Endothelial cell of umbilical vein (primary cell): ENCODE data around the gene SKOR1. TPM values are rescaled to one million over a fixed set of nuclear protein-coding genes. Genes with fewer than 3 reads are reported as not detected.
A peak's percentile ranks its signal among the peaks of the same experiment; 100 is the strongest.

Experiments used
- BruUV-seq: library from RNA; stranded (reverse); fragments of 400-500 nt; replicated peaks from 2 replicates; lab custom pipeline; 2021; lab: Mats Ljungman, UMichigan
- CTCF ChIA-PET: fragments of 300-600, 350-600 bp; sonication (Branson Sonifier 250); formaldehyde crosslinking; loops from one replicate; lab custom pipeline; 2021; ENCODE audit warnings: antibody characterized with exemption, inconsistent platforms; lab: Charles Lee
- POLR2A ChIA-PET: fragments of 300-600, 350-600 bp; sonication (Branson Sonifier 250); formaldehyde crosslinking; loops from one replicate; lab custom pipeline; 2021; ENCODE audit warnings: antibody characterized with exemption, inconsistent platforms; lab: Charles Lee
- DNase-seq: peaks from one replicate; pipeline ENCODE4 v3.0.0-alpha.2; 2011; ENCODE audit warnings: low read depth, low spot score
- FAIRE-seq: peaks from 2 replicates; lab custom pipeline; 2011; peaks lifted over from hg19 to GRCh38; lab: Jason Lieb, UNC
- H2AFZ ChIP-seq: 2 replicates; pipeline ENCODE4 v1.6.0; 2012; ENCODE audit warnings: low read depth, low read length, control low read depth, inconsistent platforms
- H3K27ac ChIP-seq: 2 replicates; pipeline ENCODE4 v1.5.1; 2011; ENCODE audit warnings: low read depth, mild to moderate bottlenecking, control low read depth, low read length, moderate library complexity; ENCODE audit not compliant: insufficient read depth
- H3K27me3 ChIP-seq, 2 experiments: 2 replicates each; pipeline versions ENCODE4 v1.6.0 to v1.6.1; 2011; ENCODE audit warnings: low read length in 2 of 2, mixed read lengths in 1 of 2; ENCODE audit not compliant: control insufficient read depth in 2 of 2, insufficient read depth in 2 of 2
- H3K36me3 ChIP-seq, 2 experiments: 2 replicates in 1 of 2; 3 replicates in 1 of 2; pipeline ENCODE4 v1.5.1; 2011; ENCODE audit warnings: low read length in 2 of 2, mild to moderate bottlenecking in 1 of 2, moderate library complexity in 1 of 2; ENCODE audit not compliant: control insufficient read depth in 2 of 2, insufficient read depth in 2 of 2; ENCODE audit errors: extremely low read depth in 1 of 2
- H3K4me1 ChIP-seq: 3 replicates; pipeline ENCODE4 v1.5.1; 2011; ENCODE audit warnings: mild to moderate bottlenecking, low read length; ENCODE audit not compliant: control insufficient read depth, insufficient read depth; ENCODE audit errors: extremely low read depth
- H3K4me2 ChIP-seq: 2 replicates; pipeline ENCODE4 v1.6.1; 2011; ENCODE audit warnings: low read length, control low read depth, mixed read lengths; ENCODE audit not compliant: insufficient read depth
- H3K4me3 ChIP-seq, 3 experiments: fragments of 200-600 bp in 1 of 3; sonication (generic), shearing (Covaris generic) in 1 of 3; replicated peaks in 1 of 3; 2 replicates each; pipeline ENCODE4 v1.5.1; 2011 to 2016; ENCODE audit warnings: control low read depth in 3 of 3, low read length in 3 of 3, mild to moderate bottlenecking in 2 of 3, inconsistent platforms in 1 of 3, low read depth in 1 of 3, moderate library complexity in 1 of 3; ENCODE audit not compliant: insufficient read depth in 1 of 3
- H3K79me2 ChIP-seq: 2 replicates; pipeline ENCODE4 v1.6.0; 2012; ENCODE audit warnings: low read length, inconsistent platforms; ENCODE audit not compliant: control insufficient read depth, insufficient read depth
- H3K9ac ChIP-seq: replicated peaks from 2 replicates; pipeline ENCODE3; 2011; ENCODE audit warnings: low read length, control low read depth; ENCODE audit not compliant: insufficient read depth; ENCODE audit errors: extremely low read depth
- H3K9me1 ChIP-seq: replicated peaks from 3 replicates; pipeline ENCODE4 v1.6.0; 2011; ENCODE audit warnings: mild to moderate bottlenecking, low read length; ENCODE audit not compliant: control insufficient read depth, insufficient read depth; ENCODE audit errors: extremely low read depth
- H3K9me3 ChIP-seq: replicated peaks from 2 replicates; pipeline ENCODE4 v1.5.1; 2012; ENCODE audit warnings: low read length, inconsistent platforms; ENCODE audit not compliant: control insufficient read depth, insufficient read depth
- H4K20me1 ChIP-seq: replicated peaks from 2 replicates; pipeline ENCODE3; 2011; ENCODE audit warnings: mild to moderate bottlenecking, low read length; ENCODE audit not compliant: control insufficient read depth, insufficient read depth; ENCODE audit errors: extremely low read depth
- EZH2 ChIP-seq: IDR thresholded peaks from 2 replicates; pipeline ENCODE4 v1.6.1; 2012; ENCODE audit warnings: borderline replicate concordance, low read depth, mild to moderate bottlenecking, moderate library complexity, low read length, inconsistent platforms; ENCODE audit not compliant: severe bottlenecking
- FOS ChIP-seq: IDR thresholded peaks from 2 replicates; pipeline ENCODE4 v1.6.1; 2011; ENCODE audit warnings: mild to moderate bottlenecking, low read length, moderate library complexity, borderline replicate concordance; ENCODE audit not compliant: insufficient read depth
- GATA2 ChIP-seq: IDR thresholded peaks from 2 replicates; pipeline ENCODE4 v1.7.0; 2011; ENCODE audit warnings: low read depth, mild to moderate bottlenecking, moderate library complexity, mixed read lengths, low read length; ENCODE audit not compliant: insufficient read length, insufficient read depth
- JUN ChIP-seq: IDR thresholded peaks from 2 replicates; pipeline ENCODE4 v1.6.1; 2011; ENCODE audit warnings: borderline replicate concordance, low read depth; ENCODE audit not compliant: insufficient read length, insufficient read depth
- MAX ChIP-seq: IDR thresholded peaks from 2 replicates; pipeline ENCODE4 v1.6.1; 2011; ENCODE audit not compliant: insufficient read depth, insufficient read length
- MYC ChIP-seq: IDR thresholded peaks from one replicate; pipeline ENCODE4 v1.6.1; 2011; ENCODE audit warnings: mild to moderate bottlenecking, low read depth, low read length
- POLR2A ChIP-seq: IDR thresholded peaks from 2 replicates; pipeline ENCODE4 v1.6.1; 2012; ENCODE audit warnings: low read depth, mild to moderate bottlenecking, control low read depth, low read length
- POLR2AphosphoS5 ChIP-seq: IDR thresholded peaks from 2 replicates; pipeline ENCODE4 v1.6.1; 2012; ENCODE audit warnings: low read depth, mild to moderate bottlenecking, control low read depth, low read length, moderate library complexity; ENCODE audit not compliant: insufficient read depth
- dilution Hi-C: fragments of 300-500 bp; cut with MboI; formaldehyde crosslinking; loops from one replicate; pipeline ENCODE4 v1.15.0; 2019; ENCODE audit warnings: low sequenced_read_pairs; ENCODE audit not compliant: extremely low pct_ligation_motif_present
- intact Hi-C: fragments of 100-400 bp; cut with micrococcal nuclease; formaldehyde crosslinking; loops from one replicate; pipeline ENCODE4 v1.10.0; 2022
- polyA plus RNA-seq, 4 experiments: library from polyadenylated mRNA; depleted of rRNA in 3 of 4; stranded (reverse) in 3 of 4; unstranded in 1 of 4; fragments of >200 nt; gene quantifications; 2 replicates each; pipeline versions ENCODE4 v1.2.1 to v1.2.3, GENCODE V29; 2011 to 2012; ENCODE audit warnings: missing spikeins in 1 of 4
- total RNA-seq: library from RNA; stranded (reverse); gene quantifications from 2 replicates; pipeline ENCODE4 v1.2.3, GENCODE V29; 2021
- TF ChIP-seq, protein P1 (sequence below), 2 donors: IDR thresholded peaks; 1 replicate in 1 of 2; 2 replicates in 1 of 2; pipeline ENCODE4 v1.5.1; 2011; ENCODE audit warnings: low read length in 2 of 2, mild to moderate bottlenecking in 2 of 2, moderate library complexity in 2 of 2, control low read depth in 1 of 2, inconsistent platforms in 1 of 2, low read depth in 1 of 2; ENCODE audit not compliant: insufficient read depth in 1 of 2; ENCODE audit errors: extremely low read depth in 1 of 2

Gene SKOR1
- total and polyA plus RNA-seq, 2 donors (not counting 3 experiments of a cell fraction or from before 2014, with no cell fraction given) = 0.06 to 0.15 TPM

DNA sequence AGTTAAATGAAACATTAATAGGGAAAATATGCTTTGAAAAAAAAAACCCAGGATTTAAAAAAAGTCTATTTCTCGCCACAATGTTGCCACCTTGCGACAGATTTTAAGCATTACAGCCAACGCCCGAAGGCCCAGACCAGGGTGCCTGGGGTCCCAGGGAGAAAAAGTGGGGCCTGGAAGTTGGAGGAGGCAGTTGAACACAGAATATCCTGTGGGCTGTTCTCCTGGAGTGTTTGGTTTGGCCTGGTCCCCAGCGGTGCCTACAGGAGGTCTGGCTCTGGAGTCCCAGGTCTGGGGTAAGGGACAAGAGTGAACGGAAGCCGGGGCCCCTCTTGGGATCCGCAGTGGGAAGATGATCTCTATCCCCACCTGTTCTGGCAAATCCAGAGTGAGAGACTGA, 11.2 kb downstream of the SKOR1 start:
- peak; percentile 52 for DNase-seq
- TF ChIP-seq FOS = no peak
- TF ChIP-seq, protein P1, sequence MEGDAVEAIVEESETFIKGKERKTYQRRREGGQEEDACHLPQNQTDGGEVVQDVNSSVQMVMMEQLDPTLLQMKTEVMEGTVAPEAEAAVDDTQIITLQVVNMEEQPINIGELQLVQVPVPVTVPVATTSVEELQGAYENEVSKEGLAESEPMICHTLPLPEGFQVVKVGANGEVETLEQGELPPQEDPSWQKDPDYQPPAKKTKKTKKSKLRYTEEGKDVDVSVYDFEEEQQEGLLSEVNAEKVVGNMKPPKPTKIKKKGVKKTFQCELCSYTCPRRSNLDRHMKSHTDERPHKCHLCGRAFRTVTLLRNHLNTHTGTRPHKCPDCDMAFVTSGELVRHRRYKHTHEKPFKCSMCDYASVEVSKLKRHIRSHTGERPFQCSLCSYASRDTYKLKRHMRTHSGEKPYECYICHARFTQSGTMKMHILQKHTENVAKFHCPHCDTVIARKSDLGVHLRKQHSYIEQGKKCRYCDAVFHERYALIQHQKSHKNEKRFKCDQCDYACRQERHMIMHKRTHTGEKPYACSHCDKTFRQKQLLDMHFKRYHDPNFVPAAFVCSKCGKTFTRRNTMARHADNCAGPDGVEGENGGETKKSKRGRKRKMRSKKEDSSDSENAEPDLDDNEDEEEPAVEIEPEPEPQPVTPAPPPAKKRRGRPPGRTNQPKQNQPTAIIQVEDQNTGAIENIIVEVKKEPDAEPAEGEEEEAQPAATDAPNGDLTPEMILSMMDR (IDR thresholded peaks at IDR 0.05; ENCODE audit: extremely low read depth in 1 of 2, insufficient read depth in 1 of 2, low read depth in 1 of 2, low read length in 2 of 2) = peak; percentile 65 to 73
- H3K27me3 ChIP-seq = peaks cover 52 to 58% of the 10 kb centered on the region in 2 experiments

DNA sequence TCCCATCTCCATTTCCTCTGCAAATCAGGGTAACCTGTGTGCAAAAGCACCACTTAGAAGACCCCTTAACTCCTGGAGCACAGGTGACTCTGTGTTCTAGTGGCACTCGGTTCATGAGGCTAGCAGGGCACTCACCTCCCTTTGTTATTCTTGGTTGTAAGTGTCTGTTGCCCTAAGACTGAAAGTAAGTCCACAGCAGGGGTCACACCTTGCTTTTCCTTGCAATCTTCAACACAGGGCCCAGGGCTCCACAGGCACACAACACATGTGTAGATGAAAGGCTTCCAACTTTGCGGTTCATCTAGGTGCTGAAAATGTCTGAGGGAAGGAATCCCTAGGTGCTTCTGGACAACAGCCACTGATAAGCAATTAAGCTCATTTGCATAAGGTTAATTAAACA, 11.6 kb downstream of the SKOR1 start:
- no peaks in the 10 kb centered on the region for H3K9me3 ChIP-seq
- intact Hi-C loops = loop anchor here (1.0 to 5.0 kb wide), 5 partner anchors 316 to 891 kb away; partner anchors contain the start of gene C15orf61
- peaks cover 42% of the 10 kb centered on the region for H3K4me1 ChIP-seq
- no peak overlapping the region for H3K9ac ChIP-seq
- H3K79me2 ChIP-seq = no peaks in the 10 kb centered on the region
- H3K4me2 ChIP-seq = no peak overlapping the region
- BruUV-seq = no TSS peak
- dilution Hi-C loops = no loop called here
- TF ChIP-seq, protein P1 (IDR thresholded peaks at IDR 0.05; ENCODE audit: extremely low read depth in 1 of 2, insufficient read depth in 1 of 2, low read depth in 1 of 2, low read length in 2 of 2) = no peak
- TF ChIP-seq EZH2 (no peak), MAX (no peak), POLR2AphosphoS5 (no peak), POLR2A (no peak), MYC (no peak), FOS (no peak), JUN (no peak), GATA2 (no peak)
- ChIA-PET CTCF (interaction anchor here (1.0 to 1.7 kb wide), 4 partner anchors 13 to 436 kb away, joined by 3 to 24 read pairs (median 4); no protein-coding TSS in a partner anchor), POLR2A (no interaction called here)
- DNase-seq (no peak), FAIRE-seq (no peak)
- H3K9me1 ChIP-seq = no peaks in the 10 kb centered on the region
- no peak overlapping the region for H3K4me3 ChIP-seq
- H2AFZ ChIP-seq = no peak overlapping the region
- no peak overlapping the region for H3K27ac ChIP-seq
- peaks cover 48 to 55% of the 10 kb centered on the region in 2 experiments for H3K27me3 ChIP-seq
- no peaks in the 10 kb centered on the region for H4K20me1 ChIP-seq
- no peaks in the 10 kb centered on the region for H3K36me3 ChIP-seq

More for the DNA sequence above, 11.2 kb downstream of the SKOR1 start:
- Histone ChIP-seq H3K4me1 (peaks cover 42% of the 10 kb centered on the region), H3K27ac (no peak overlapping the region), H4K20me1 (no peaks in the 10 kb centered on the region), H3K9ac (no peak overlapping the region), H3K79me2 (no peaks in the 10 kb centered on the region), H3K4me2 (peak overlapping the region; percentile 65), H3K9me3 (no peaks in the 10 kb centered on the region), H3K36me3 (no peaks in the 10 kb centered on the region), H3K4me3 (peak overlapping the region in 1 of 3 experiments; percentile 47), H3K9me1 (no peaks in the 10 kb centered on the region), H2AFZ (no peak overlapping the region)
- ChIA-PET POLR2A (no interaction called here), CTCF (interaction anchor here (0.7 to 2.4 kb wide), 28 partner anchors 11 to 890 kb away, joined by 3 to 111 read pairs (median 4); partner anchors contain the start of gene C15orf61)
- BruUV-seq = no TSS peak
- FAIRE-seq = peak; percentile 89
- intact Hi-C loops = loop anchor here (1.0 to 5.0 kb wide), 5 partner anchors 315 to 890 kb away; partner anchors contain the start of gene C15orf61
- dilution Hi-C loops = no loop called here
